22Rv1 (cell line): ENCODE results near the gene TRIM25.

Experiments used
- H3K27ac ChIP-seq: fragments of 450-650 bp; 2 replicates; pipeline ENCODE4 v1.5.1; 2017
- CTCF ChIP-seq: fragments of 450-650 bp; IDR thresholded peaks from 2 replicates; pipeline ENCODE4 v1.5.1; 2017; ENCODE audit warnings: mild to moderate bottlenecking
- ZFX ChIP-seq: fragments of 450-650 bp; IDR thresholded peaks from 2 replicates; pipeline ENCODE4 v1.6.1; 2017; ENCODE audit warnings: antibody characterized with exemption, borderline replicate concordance

The TRIM25 gene

GRCh38 chr17:56885312-56885657, 28.6 kb downstream of the TRIM25 start:
- no peak overlapping the region for H3K27ac ChIP-seq
- TF ChIP-seq ZFX (no peak), CTCF (no peak)

GRCh38 chr17:56884483-56885311, 29.2 kb downstream of the TRIM25 start:
- TF ChIP-seq ZFX (no peak), CTCF (no peak)
- H3K27ac ChIP-seq, result no peak overlapping the region

GRCh38 chr17:56883616-56884015, 30.2 kb downstream of the TRIM25 start:
- no peak for TF ChIP-seq CTCF
- TF ChIP-seq ZFX, result no peak
- no peak overlapping the region for H3K27ac ChIP-seq

- H3K27ac ChIP-seq, result no peak overlapping the region
- TF ChIP-seq CTCF (no peak), ZFX (no peak)
These were observed 32.1 kb downstream of the TRIM25 start for GRCh38 chr17:56881685-56882295.

GRCh38 chr17:56880571-56880970, 33.3 kb downstream of the TRIM25 start:
- H3K27ac ChIP-seq, result no peak overlapping the region

GRCh38 chr17:56880133-56880532, 33.7 kb downstream of the TRIM25 start:
- no peak overlapping the region for H3K27ac ChIP-seq
- TF ChIP-seq ZFX (no peak), CTCF (no peak)

More at GRCh38 chr17:56880571-56880970, 33.3 kb downstream of the TRIM25 start:
- TF ChIP-seq ZFX (no peak), CTCF (no peak)

GRCh38 chr17:56879280-56879679, 34.6 kb downstream of the TRIM25 start:
- no peak for TF ChIP-seq CTCF
- TF ChIP-seq ZFX, result no peak
- no peak overlapping the region for H3K27ac ChIP-seq
